Fibroblast of villous mesenchyme (primary cell): ENCODE results near the gene IFT81. TPM values are rescaled to one million over a fixed set of nuclear protein-coding genes. Genes with fewer than 3 reads are reported as not detected.

Experiments
- DNase-seq: peaks from one replicate; pipeline ENCODE4 v3.0.0-alpha.2; 2010; ENCODE audit warnings: low read depth
- H3K4me3 ChIP-seq: 2 replicates; pipeline ENCODE4 v1.5.1; 2011; ENCODE audit warnings: low read depth, mild to moderate bottlenecking, low read length
- total RNA-seq: library from RNA; depleted of rRNA; stranded (reverse); fragments of >200 nt; gene quantifications from 2 replicates; pipeline ENCODE4 v1.2.3, GENCODE V29; 2012
- TF ChIP-seq, protein P1 (sequence below): IDR thresholded peaks from 2 replicates; pipeline ENCODE4 v1.5.1; 2012; ENCODE audit warnings: low read depth, mild to moderate bottlenecking, low read length; ENCODE audit not compliant: insufficient read depth

IFT81 gene
- total RNA-seq, 1 donor = 24.2 TPM

DNA sequence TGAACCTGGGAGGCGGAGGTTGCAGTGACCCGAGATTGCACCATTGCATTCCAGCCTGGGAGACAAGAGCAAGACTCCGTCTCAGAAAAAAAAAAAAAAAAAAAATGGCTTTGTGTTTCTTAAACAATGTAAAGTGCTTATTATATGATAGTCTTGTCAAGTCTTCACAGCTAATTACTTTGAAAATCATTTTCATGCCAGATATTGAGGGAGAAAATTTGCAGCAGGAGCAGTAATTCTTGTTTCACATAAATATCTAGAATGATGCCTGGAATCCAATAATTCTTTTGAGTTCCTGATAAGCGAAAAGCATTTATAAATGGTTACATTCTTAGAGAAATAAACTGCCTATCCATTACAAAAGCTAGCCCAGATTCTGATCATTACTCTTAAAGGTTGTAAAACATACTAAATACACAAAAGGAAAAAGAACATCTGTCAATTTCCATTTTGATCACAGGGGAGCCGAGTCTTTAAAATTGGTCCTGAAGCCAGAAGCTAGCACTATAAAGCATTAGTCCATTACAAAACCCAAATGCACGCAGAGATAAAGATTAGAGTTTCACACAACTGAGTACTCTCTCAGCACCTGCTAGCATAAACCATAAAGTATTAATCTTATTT lies 50.3 kb downstream of the IFT81 start:
- TF ChIP-seq, protein P1, sequence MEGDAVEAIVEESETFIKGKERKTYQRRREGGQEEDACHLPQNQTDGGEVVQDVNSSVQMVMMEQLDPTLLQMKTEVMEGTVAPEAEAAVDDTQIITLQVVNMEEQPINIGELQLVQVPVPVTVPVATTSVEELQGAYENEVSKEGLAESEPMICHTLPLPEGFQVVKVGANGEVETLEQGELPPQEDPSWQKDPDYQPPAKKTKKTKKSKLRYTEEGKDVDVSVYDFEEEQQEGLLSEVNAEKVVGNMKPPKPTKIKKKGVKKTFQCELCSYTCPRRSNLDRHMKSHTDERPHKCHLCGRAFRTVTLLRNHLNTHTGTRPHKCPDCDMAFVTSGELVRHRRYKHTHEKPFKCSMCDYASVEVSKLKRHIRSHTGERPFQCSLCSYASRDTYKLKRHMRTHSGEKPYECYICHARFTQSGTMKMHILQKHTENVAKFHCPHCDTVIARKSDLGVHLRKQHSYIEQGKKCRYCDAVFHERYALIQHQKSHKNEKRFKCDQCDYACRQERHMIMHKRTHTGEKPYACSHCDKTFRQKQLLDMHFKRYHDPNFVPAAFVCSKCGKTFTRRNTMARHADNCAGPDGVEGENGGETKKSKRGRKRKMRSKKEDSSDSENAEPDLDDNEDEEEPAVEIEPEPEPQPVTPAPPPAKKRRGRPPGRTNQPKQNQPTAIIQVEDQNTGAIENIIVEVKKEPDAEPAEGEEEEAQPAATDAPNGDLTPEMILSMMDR = no peak
- DNase-seq = no peak
- H3K4me3 ChIP-seq = no peak overlapping the region

DNA sequence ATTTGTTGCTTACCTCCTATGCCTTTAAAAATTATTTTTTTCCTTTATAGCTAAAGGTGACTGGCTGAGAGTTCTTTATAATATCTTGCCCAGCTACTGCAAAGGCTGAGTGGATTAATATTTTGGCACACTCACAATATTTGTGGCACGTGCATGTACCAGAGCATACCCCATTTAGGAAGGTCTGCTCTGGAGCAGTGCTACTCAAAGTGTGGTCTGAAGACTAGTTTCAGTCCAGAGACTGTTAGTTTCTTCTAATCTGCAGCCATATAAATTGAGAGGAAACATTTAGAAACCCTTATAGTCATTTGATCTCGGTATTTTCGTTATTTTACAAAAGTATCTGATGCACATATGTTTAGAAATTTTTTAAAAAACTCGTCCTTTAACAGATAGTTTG lies 51.0 kb downstream of the IFT81 start:
- no peak overlapping the region for H3K4me3 ChIP-seq
- no peak for DNase-seq
- TF ChIP-seq, protein P1 = no peak

DNA sequence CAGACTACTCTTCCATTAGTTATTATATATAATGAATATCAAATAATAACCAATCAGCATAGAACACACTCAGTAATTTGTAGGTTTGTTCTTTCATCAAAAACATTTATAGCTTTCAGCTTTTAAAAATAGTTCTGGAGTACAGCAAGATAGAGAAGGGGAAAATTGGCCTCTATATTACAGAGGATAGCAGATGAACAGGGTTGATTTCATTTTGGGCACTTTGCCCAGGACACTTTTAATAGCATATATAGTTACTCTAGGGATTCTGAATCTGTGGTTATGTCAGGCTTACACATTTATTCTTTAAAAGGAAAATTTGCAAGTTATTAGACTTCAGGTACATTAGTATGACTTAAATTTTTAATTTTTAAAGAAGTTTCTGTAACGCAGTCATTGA lies 52.6 kb downstream of the IFT81 start:
- no peak overlapping the region for H3K4me3 ChIP-seq
- DNase-seq = peak; percentile 53
- TF ChIP-seq, protein P1 = no peak

DNA sequence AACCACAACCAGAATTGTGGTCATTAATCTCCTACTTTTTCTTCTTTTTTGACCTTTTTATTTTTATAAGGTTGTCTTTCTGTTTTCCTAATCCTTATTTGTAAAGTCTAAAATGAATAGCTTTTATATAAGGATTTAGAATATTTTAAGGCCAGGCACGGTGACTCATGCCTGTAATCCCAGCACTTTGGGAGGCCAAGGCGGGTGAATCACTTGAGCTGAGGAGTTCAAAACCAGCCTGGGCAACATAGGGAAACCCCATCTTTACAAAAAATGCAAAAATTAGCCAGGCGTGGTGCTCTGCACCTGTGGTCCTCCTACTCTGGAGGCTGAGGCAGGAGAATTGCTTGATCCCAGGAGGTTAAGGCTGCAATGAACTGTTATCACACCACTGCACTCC lies 55.1 kb downstream of the IFT81 start:
- no peak overlapping the region for H3K4me3 ChIP-seq
- peak; percentile 30 for DNase-seq

DNA sequence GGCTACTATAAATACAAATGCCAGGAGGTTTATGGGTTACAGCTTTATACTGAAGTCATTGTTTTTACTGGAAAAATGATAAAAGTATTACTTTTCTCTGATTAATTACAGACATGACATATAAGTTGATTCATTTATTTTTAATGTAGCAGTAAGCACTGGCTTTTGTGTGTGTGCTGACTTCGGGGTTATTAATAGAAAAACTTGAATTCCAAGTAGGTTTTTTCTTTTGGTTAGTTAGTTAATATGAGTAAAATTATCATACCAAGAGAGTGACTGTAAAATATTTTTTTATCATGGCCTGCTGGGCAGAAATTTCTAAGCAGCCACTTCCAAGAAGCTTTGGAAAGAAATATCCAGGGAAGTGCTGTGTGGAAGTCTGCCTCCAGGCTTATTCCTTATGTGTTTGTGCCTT lies 56.4 kb downstream of the IFT81 start:
- TF ChIP-seq, protein P1 = no peak
- peak; percentile 30 for DNase-seq
- no peak overlapping the region for H3K4me3 ChIP-seq

More for the DNA sequence above, 55.1 kb downstream of the IFT81 start:
- TF ChIP-seq, protein P1 = no peak

DNA sequence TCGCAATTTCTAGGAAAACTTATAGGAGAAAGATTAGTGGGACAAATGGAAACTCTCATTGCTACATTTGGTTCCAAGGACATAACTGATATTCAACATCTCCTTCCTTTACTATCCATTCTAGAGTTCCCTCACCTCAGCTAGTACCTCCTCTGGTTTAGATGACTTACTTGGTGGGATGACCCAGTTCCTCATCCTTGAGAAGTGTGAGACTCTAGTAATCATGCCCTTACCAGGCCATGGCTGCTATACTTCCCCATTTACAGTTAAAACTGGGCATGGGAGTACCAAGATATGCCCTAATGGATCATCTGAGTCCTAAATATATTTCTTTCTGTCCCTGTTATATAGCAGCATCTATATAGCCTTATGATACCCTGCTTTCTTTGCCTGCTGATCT lies 58.1 kb downstream of the IFT81 start:
- TF ChIP-seq, protein P1 = no peak
- no peak for DNase-seq
- no peak overlapping the region for H3K4me3 ChIP-seq

DNA sequence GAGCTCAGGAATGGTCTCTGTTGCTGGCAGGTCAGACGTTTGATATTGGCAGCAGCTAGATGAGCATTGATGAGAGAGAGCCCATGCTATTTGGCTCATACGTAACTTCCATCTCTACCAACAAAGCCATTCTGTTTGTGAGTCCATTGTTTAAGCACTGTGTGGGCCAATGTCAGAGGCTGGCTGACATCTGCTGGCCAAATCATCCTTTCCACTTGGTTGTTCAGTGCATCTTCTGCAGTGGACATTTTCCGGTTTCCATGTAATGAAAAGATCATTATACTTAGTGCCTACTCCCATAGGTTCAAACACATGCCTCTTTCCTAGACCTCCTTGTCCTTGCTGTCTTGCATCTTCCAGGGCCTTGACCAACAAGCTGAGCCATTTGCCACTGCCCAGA lies 59.2 kb downstream of the IFT81 start:
- no peak overlapping the region for H3K4me3 ChIP-seq
- TF ChIP-seq, protein P1 = no peak
- DNase-seq = no peak
